Neuron (in vitro differentiated cells): ENCODE data around the gene CHST15.

Experiments
- H2AFZ ChIP-seq: one replicate; pipeline ENCODE4 v1.6.1; 2013; ENCODE audit warnings: low read depth, mild to moderate bottlenecking, inconsistent platforms, low read length, moderate library complexity
- H3K27me3 ChIP-seq: one replicate; pipeline ENCODE4 v1.6.1; 2013; ENCODE audit warnings: low read length; ENCODE audit not compliant: insufficient read depth
- H3K36me3 ChIP-seq: one replicate; pipeline ENCODE4 v1.6.1; 2013; ENCODE audit warnings: low read length; ENCODE audit not compliant: insufficient read depth
- H3K4me1 ChIP-seq: one replicate; pipeline ENCODE4 v1.6.1; 2013; ENCODE audit warnings: low read length; ENCODE audit not compliant: insufficient read depth
- H3K4me3 ChIP-seq: 2 replicates; pipeline ENCODE4 v1.5.1; 2013; ENCODE audit warnings: mild to moderate bottlenecking, low read length, moderate library complexity
- H3K9me3 ChIP-seq: one replicate; pipeline ENCODE4 v1.6.1; 2013; ENCODE audit warnings: low read length

The CHST15 gene

GRCh38 chr10:124081547-124082140, 11.8 kb downstream of the CHST15 start:
- Histone ChIP-seq H2AFZ (no peak overlapping the region), H3K9me3 (no peaks in the 10 kb centered on the region), H3K27me3 (no peaks in the 10 kb centered on the region), H3K36me3 (no peaks in the 10 kb centered on the region), H3K4me1 (peaks cover 13% of the 10 kb centered on the region), H3K4me3 (no peak overlapping the region)

- no peak overlapping the region for H2AFZ ChIP-seq
- no peaks in the 10 kb centered on the region for H3K36me3 ChIP-seq
- no peak overlapping the region for H3K4me3 ChIP-seq
- H3K27me3 ChIP-seq = no peaks in the 10 kb centered on the region
- no peaks in the 10 kb centered on the region for H3K9me3 ChIP-seq
- peaks cover 24% of the 10 kb centered on the region for H3K4me1 ChIP-seq
These were observed 13.5 kb downstream of the CHST15 start for GRCh38 chr10:124079864-124080263.

GRCh38 chr10:124078714-124079113, 14.7 kb downstream of the CHST15 start:
- H3K4me1 ChIP-seq = peaks cover 31% of the 10 kb centered on the region

DNA sequence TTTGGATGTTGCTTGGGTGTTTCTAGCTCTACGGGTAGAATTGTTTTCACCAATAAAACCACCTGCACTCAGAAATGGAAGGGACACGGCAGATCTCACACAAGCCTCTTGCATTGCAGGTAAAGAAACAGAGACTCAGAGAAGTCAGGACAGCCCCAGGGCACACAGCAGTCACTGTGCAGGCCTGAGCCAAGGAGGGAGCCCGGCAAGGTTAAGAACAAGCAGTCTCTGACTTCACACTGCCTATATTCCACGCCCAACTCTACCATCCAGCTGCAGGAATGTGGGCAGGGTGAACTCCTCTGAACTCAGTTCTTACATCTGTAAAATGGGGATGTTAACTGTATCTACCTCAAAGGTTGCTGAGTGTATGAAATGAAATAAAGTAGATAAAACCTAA, 15.4 kb downstream of the CHST15 start:
- H3K27me3 ChIP-seq = no peaks in the 10 kb centered on the region
- H3K4me3 ChIP-seq = no peak overlapping the region
- H3K36me3 ChIP-seq = no peaks in the 10 kb centered on the region
- no peaks in the 10 kb centered on the region for H3K9me3 ChIP-seq
- peaks cover 31% of the 10 kb centered on the region for H3K4me1 ChIP-seq
- H2AFZ ChIP-seq = no peak overlapping the region

More at GRCh38 chr10:124078714-124079113, 14.7 kb downstream of the CHST15 start:
- Histone ChIP-seq H3K9me3 (no peaks in the 10 kb centered on the region), H3K27me3 (no peaks in the 10 kb centered on the region), H3K4me3 (no peak overlapping the region), H2AFZ (no peak overlapping the region), H3K36me3 (no peaks in the 10 kb centered on the region)

- Histone ChIP-seq H3K27me3 (no peaks in the 10 kb centered on the region), H3K4me1 (peaks cover 31% of the 10 kb centered on the region), H3K9me3 (no peaks in the 10 kb centered on the region), H3K4me3 (no peak overlapping the region), H2AFZ (no peak overlapping the region), H3K36me3 (no peaks in the 10 kb centered on the region)
These were observed 16.0 kb downstream of the CHST15 start for GRCh38 chr10:124077208-124077993.

- no peaks in the 10 kb centered on the region for H3K9me3 ChIP-seq
- H3K27me3 ChIP-seq = no peaks in the 10 kb centered on the region
- H2AFZ ChIP-seq = no peak overlapping the region
- H3K4me3 ChIP-seq = peak overlapping the region; percentile 10
- H3K36me3 ChIP-seq = no peaks in the 10 kb centered on the region
- H3K4me1 ChIP-seq = peaks cover 31% of the 10 kb centered on the region
These were observed 17.2 kb downstream of the CHST15 start for GRCh38 chr10:124076148-124076733.

DNA sequence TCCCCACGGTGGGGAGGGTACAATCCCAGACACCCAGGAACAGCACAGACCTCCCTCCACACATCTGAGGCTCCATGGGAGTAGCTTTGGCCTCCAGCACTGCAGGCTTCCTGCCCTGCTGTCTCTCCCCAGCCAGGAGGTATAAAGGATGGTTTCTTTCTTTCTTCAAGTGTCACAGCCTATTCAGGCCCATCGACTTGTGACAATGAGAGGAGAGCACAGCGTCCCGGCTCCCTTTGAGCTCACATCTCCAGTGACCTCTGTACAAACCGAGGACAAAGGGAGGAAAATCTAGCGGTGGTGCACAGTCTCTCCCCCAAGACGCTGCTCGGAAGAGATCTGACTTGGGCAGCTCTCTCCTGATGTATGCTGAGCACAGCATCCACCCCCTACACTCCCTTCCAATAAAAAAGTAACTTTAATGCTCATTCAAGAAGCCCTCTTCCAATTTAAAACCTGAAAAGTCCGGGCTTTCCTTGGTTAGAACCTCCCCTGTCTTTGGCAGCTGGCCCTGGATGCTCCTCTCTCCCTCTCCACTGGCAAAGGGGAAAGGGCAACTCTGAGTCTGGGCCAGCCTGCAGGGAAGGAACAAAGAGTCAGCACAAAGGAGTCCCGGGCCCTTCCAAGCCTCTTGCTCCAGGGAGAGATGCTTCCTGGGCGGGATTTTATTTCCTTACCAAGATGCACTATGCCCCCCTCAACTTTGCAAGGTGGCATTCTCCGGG, 18.0 kb downstream of the CHST15 start:
- Histone ChIP-seq H3K36me3 (no peaks in the 10 kb centered on the region), H2AFZ (no peak overlapping the region), H3K27me3 (no peaks in the 10 kb centered on the region), H3K4me3 (peak overlapping the region; percentile 10), H3K4me1 (peaks cover 35% of the 10 kb centered on the region), H3K9me3 (no peaks in the 10 kb centered on the region)

GRCh38 chr10:124074501-124075109, 18.8 kb downstream of the CHST15 start:
- no peaks in the 10 kb centered on the region for H3K36me3 ChIP-seq
- H3K9me3 ChIP-seq = no peaks in the 10 kb centered on the region
- no peaks in the 10 kb centered on the region for H3K27me3 ChIP-seq
- no peak overlapping the region for H2AFZ ChIP-seq
- peaks cover 43% of the 10 kb centered on the region for H3K4me1 ChIP-seq
- H3K4me3 ChIP-seq = no peak overlapping the region

- Histone ChIP-seq H3K27me3 (no peaks in the 10 kb centered on the region), H3K4me3 (no peak overlapping the region), H3K9me3 (no peaks in the 10 kb centered on the region), H2AFZ (no peak overlapping the region), H3K4me1 (peaks cover 49% of the 10 kb centered on the region), H3K36me3 (no peaks in the 10 kb centered on the region)
These were observed 19.4 kb downstream of the CHST15 start for GRCh38 chr10:124073978-124074377.

DNA sequence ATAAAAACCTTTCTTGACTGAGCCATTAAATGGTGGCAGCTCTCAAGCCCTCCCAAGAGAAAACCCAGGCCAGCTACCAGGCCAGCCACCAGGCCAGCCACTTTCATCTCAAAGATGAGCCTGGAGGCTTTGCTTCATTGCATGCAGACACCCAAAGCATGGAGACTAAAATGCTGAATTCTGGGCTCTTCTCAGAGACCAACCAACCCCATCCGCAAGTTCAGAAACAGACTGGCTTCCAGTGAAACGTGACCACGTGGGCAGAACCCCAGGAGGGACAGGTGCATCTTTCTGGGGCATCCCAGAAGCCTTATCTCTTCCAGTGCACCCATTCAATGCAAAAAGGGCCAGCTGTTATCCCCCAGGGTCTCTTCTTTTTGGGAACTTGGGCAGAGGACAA, 20.9 kb downstream of the CHST15 start:
- no peaks in the 10 kb centered on the region for H3K9me3 ChIP-seq
- H3K4me3 ChIP-seq = no peak overlapping the region
- H3K36me3 ChIP-seq = no peaks in the 10 kb centered on the region
- peaks cover 50% of the 10 kb centered on the region for H3K4me1 ChIP-seq
- H2AFZ ChIP-seq = no peak overlapping the region
- no peaks in the 10 kb centered on the region for H3K27me3 ChIP-seq

DNA sequence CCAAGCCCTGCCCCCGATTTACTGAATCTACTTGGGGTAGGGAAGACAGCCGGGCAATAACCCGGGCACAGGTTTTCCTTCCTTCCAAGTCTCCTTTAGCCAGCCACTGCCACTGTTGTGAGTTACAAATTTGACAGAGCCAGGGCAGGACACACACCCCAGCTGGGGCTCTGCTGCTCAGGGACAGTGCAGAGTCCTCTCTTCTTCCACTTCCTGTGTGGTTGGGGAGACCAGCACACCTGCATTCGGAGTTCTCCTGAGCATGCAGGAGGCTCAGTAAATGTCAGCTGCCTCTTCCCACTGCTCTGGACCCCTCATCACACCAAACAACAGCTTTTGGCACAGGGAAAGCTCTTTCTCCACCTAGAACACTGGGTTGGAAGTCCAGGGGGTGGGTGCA, 21.3 kb downstream of the CHST15 start:
- Histone ChIP-seq H3K4me1 (peaks cover 46% of the 10 kb centered on the region), H3K27me3 (no peaks in the 10 kb centered on the region), H2AFZ (no peak overlapping the region), H3K9me3 (no peaks in the 10 kb centered on the region), H3K36me3 (no peaks in the 10 kb centered on the region), H3K4me3 (no peak overlapping the region)

DNA sequence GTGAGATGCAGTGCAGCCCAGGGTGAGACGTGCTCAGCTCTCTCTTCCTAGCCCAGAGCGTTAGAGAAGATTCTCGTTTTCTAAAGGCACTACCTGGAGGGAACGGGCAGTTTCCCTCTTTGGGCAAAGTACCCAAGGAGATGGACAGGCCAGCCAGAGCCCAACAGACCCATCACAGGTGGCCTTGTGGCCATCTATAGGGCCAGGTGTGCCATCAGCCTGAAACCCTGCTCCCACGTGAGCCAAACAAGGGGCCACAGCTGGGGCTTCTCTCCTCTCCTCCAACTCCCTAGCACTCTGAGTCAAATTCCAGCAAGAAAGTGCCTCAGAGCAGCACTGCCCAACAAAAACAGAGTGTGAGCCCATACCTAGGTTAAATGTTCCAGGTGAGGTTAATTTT, 22.3 kb downstream of the CHST15 start:
- H3K4me1 ChIP-seq = peaks cover 46% of the 10 kb centered on the region
- no peaks in the 10 kb centered on the region for H3K9me3 ChIP-seq
- no peak overlapping the region for H2AFZ ChIP-seq
- no peaks in the 10 kb centered on the region for H3K27me3 ChIP-seq
- no peak overlapping the region for H3K4me3 ChIP-seq
- no peaks in the 10 kb centered on the region for H3K36me3 ChIP-seq

GRCh38 chr10:124070666-124071065, 22.7 kb downstream of the CHST15 start:
- Histone ChIP-seq H3K4me3 (no peak overlapping the region), H3K9me3 (no peaks in the 10 kb centered on the region), H3K36me3 (no peaks in the 10 kb centered on the region), H3K27me3 (no peaks in the 10 kb centered on the region), H2AFZ (no peak overlapping the region), H3K4me1 (peaks cover 42% of the 10 kb centered on the region)
